ENCODE data around the gene ABO.
"Not testable (repeated sequence)": the region's sequence is repeated elsewhere in the genome, so short reads cannot be mapped to it uniquely, and the experiment has no call there.

Gene ABO

DNA sequence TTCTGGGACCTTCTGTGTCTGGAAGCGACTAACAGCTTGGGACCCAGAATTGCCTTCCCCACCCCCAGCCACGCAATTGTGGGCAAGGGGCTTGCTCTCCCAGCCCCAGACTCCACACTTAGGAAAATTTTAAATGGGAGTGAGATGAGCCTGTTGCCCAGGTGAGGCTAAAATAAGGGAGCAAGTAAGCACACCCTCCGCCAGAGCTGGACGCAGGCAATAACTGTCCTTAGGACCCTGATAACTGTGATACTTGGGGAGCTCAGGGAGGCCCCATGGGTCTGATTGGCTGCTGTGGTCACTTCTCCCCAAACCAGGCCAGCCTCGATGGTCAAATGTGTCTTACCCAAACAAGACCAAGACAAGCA, 13.3 kb downstream of the ABO start:
- DNase-seq = no peak

- DNase-seq = no peak
Measured at GRCh38 chr9:133261103-133261752, 13.8 kb downstream of the ABO start.

- DNase-seq = no peak
Measured at GRCh38 chr9:133260334-133261102, 14.5 kb downstream of the ABO start.

- DNase-seq = no peak
Measured at GRCh38 chr9:133258061-133259015, 16.7 kb downstream of the ABO start.

DNA sequence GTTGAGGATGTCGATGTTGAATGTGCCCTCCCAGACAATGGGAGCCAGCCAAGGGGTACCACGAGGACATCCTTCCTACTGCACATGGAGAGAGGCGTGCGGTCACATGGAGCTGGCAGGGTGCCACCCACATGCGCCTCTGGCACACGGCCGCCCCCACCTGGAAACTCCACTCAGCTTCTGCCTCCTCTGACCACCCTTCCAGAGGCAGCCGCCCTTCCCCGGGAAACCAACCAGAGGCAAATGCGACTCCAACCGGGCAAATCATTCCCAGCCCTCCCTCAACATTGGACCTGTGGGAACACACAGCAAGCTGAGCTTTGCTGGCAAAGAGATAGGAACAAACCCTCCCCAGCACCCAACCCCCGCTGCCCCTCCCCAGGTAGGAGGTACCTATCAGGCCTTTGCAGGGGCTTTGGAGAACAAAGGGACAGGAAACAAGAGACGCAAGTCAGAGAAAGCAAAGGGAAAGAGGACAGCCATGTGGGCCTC, 17.5 kb downstream of the ABO start:
- no peak for DNase-seq

GRCh38 chr9:133256686-133257091, 18.3 kb downstream of the ABO start:
- no peak for DNase-seq

DNA sequence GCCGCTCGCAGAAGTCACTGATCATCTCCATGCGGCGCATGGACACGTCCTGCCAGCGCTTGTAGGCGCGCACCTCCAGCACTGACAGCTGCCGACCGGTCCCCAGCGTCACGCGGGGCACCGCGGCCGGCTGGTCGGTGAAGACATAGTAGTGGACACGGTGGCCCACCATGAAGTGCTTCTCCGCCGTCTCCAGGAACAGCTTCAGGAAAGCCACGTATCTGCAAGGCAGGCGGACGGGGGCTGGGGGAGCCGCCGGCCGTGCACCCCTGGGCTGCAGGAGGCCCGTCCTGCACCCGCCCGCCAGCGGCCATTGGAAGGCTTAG, 18.9 kb downstream of the ABO start:
- DNase-seq = no peak

DNA sequence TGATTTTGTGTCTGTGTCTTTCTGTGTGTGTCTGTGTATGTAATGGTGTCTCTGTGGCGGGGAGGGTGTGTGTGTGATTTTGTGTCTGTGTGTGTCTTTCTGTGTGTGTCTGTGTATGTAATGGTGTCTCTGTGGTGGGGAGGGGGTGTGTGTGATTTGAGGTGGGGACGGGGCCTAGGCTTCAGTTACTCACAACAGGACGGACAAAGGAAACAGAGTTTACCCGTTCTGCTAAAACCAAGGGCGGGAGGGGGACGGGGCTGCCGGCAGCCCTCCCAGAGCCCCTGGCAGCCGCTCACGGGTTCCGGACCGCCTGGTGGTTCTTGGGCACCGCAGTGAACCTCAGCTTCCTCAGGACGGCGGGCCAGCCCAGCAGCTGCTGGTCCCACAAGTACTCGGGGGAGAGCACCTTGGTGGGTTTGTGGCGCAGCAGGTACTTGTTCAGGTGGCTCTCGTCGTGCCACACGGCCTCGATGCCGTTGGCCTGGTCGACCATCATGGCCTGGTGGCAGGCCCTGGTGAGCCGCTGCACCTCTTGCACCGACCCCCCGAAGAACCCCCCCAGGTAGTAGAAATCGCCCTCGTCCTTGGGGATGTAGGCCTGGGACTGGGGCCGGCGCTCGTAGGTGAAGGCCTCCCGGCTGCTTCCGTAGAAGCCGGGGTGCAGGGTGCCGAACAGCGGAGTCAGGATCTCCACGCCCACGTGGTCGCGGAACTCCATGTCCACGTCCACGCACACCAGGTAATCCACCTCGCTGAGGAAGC, 19.4 kb downstream of the ABO start:
- DNase-seq = no peak

- no peak for DNase-seq
Measured at GRCh38 chr9:133254471-133254870, 20.5 kb downstream of the ABO start.

- no peak for DNase-seq
Measured at GRCh38 chr9:133253268-133253667, 21.7 kb downstream of the ABO start.

DNA sequence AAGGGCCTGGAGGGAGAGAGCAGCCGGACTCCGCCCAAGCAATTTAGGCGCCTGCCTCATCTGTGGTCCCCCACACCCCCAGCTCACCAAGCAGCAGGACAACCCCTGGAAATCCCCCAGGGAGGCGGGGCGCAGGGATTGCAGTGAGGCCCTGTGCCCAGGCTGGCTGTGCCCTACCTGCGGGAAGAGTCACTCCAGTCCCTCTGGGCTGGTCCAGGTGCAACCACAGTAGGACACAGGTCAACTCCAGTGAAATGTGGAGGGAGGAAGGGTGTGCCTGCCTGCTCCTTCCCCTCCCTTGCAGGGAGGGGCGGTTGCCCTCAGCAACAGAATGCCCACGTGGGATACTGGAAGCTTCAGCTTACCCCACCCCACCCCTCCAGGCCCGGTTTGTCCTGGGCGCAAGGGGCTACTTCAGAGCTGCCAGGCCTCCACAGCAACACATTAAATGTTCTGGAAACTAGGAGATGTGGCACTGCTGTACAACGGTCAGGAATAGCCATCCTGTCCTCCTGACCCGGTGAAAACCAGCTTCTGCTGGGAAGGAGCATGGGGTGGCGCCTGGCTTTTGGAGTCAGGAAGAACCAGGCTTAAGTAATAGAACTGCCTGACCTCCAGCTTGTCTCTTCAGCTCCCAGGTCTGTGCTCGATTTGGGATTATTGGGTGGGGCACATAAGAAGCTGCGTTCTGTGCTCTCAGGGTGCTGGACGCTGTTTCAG, 22.5 kb downstream of the ABO start:
- DNase-seq = no peak

GRCh38 chr9:133251773-133252172, 23.2 kb downstream of the ABO start:
- DNase-seq = no peak

DNA sequence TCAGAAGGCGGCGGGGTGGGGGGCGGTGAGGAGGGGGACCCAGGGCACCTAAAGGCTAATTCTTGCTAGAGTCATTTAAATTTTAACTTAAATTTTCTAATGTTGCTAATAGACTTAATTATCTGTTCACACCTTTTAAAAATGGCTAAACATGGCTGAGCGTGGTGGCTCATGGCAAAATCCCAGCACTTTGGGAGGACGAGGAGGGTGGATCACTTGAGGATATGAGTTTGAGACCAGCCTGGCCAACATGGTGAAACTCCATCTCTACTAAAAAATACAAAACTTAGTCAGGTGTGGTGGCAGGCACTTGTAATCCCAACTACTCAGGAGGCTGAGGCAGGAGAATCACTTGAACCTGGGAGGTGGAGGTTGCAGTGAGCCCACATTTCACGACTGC, 23.8 kb downstream of the ABO start:
- not testable (repeated sequence) for DNase-seq

- DNase-seq = no peak
Measured at GRCh38 chr9:133250741-133251170, 24.2 kb downstream of the ABO start.

GRCh38 chr9:133249337-133249736, 25.7 kb downstream of the ABO start:
- no peak for DNase-seq

- DNase-seq = no peak
Measured at GRCh38 chr9:133248726-133249295, 26.2 kb downstream of the ABO start.

- DNase-seq = no peak
Measured at GRCh38 chr9:133247632-133248031, 27.4 kb downstream of the ABO start.

- DNase-seq = no peak
Measured at GRCh38 chr9:133246991-133247390, 28.0 kb downstream of the ABO start.

- DNase-seq = no peak
Measured at GRCh38 chr9:133246562-133246961, 28.4 kb downstream of the ABO start.

- no peak for DNase-seq
Measured at GRCh38 chr9:133242991-133243390, 32.0 kb downstream of the ABO start.

DNA sequence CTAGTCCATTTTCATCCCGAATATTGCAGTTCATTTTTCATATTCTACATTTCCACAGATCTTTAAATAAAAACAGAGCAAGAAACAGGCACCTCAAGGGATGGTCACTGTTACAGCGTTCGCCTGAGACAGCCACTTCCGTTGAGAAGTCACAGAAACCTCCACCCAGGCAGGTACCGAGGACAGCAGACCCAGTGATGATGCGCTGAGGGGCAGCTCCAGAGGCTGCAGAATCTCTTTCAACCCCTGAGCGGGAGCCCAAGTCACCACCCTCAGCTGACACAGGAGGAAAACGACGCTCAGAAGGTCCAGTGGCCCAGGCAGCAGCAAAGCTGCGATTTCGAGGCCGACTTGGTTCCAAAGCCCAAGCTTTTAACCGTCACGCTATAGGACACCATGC, 32.8 kb downstream of the ABO start:
- DNase-seq = no peak
